Lung (tissue), 12 donors: ENCODE results near the gene ERO1B. TPM values are rescaled to one million over a fixed set of nuclear protein-coding genes. Genes with fewer than 3 reads are reported as not detected.

Experiments used
- ATAC-seq: fragments of 200-7000 bp; cut with Tn5 transposase; one replicate; pipeline ENCODE4 v1.9.1; 2020; ENCODE audit warnings: moderate number of reproducible peaks; ENCODE audit not compliant: insufficient read depth, low FRiP score
- DNase-seq, 3 donors: peaks; one replicate each; pipeline ENCODE4 v3.0.0-alpha.2; 2013 to 2017
- H3K27ac ChIP-seq, 2 donors: one replicate each; pipeline ENCODE4 v1.5.1; 2013; ENCODE audit warnings: mild to moderate bottlenecking in 2 of 2, moderate library complexity in 2 of 2, control low read depth in 1 of 2, inconsistent platforms in 1 of 2, low read depth in 1 of 2, low read length in 1 of 2
- H3K27me3 ChIP-seq, 3 donors: one replicate each; pipeline ENCODE4 v1.5.1; 2013; ENCODE audit warnings: low read length in 2 of 3; ENCODE audit not compliant: control insufficient read depth in 3 of 3, insufficient read depth in 3 of 3
- H3K36me3 ChIP-seq, 4 donors: one replicate each; pipeline ENCODE4 v1.5.1; 2013; ENCODE audit warnings: low read length in 4 of 4, mild to moderate bottlenecking in 1 of 4, moderate library complexity in 1 of 4; ENCODE audit not compliant: control insufficient read depth in 4 of 4, insufficient read depth in 4 of 4
- H3K4me1 ChIP-seq, 5 donors: one replicate each; pipeline ENCODE4 v1.5.1; 2013; ENCODE audit warnings: low read length in 5 of 5, mild to moderate bottlenecking in 2 of 5, moderate library complexity in 1 of 5; ENCODE audit not compliant: control insufficient read depth in 5 of 5, insufficient read depth in 5 of 5
- H3K4me3 ChIP-seq: one replicate; pipeline ENCODE4 v1.5.1; 2013; ENCODE audit warnings: mild to moderate bottlenecking, control low read depth, moderate library complexity
- H3K9ac ChIP-seq, 2 donors: one replicate each; pipeline ENCODE4 v1.5.1; 2013; ENCODE audit warnings: low read length in 2 of 2, control low read depth in 1 of 2; ENCODE audit not compliant: insufficient read depth in 1 of 2
- H3K9me3 ChIP-seq, 4 donors: one replicate each; pipeline ENCODE4 v1.5.1; 2013; ENCODE audit warnings: low read length in 3 of 4, mild to moderate bottlenecking in 1 of 4, moderate library complexity in 1 of 4; ENCODE audit not compliant: control insufficient read depth in 4 of 4, insufficient read depth in 3 of 4
- WGBS, 2 donors: extraction: QIAGEN DNeasy Blood & Tissue Kit; methylation state at CpG; one replicate each; pipeline ENCODE4 v1.1.7; 2013; 5-methylcytosine and 5-hydroxymethylcytosine counted together
- polyA plus RNA-seq, 2 donors: library from polyadenylated mRNA; stranded (reverse); fragments of 200-250 nt; gene quantifications; one replicate each; pipeline ENCODE4 v1.2.1, GENCODE V29; 2013
- total RNA-seq, 2 donors: library from RNA; depleted of rRNA in 1 of 2; stranded (reverse); fragments of >200 nt in 1 of 2; gene quantifications; one replicate each; pipeline ENCODE4 v1.2.1, GENCODE V29; 2014 to 2021
- TF ChIP-seq, protein P1 (sequence below): IDR thresholded peaks from 2 replicates; pipeline ENCODE4 v1.5.1; 2012; ENCODE audit warnings: mild to moderate bottlenecking; ENCODE audit errors: control extremely low read depth, extremely low read depth
- donor health status: control.
- donor health status: control.
- donor health status: Bipolar disorder and iron deficiency.
- donor health status: healthy.
- donor health status: DM: yes; HTN: yes; CAD: no.

ERO1B gene
- total and polyA plus RNA-seq, 4 donors = 2.7 to 15.3 (median 4.6) TPM

DNA sequence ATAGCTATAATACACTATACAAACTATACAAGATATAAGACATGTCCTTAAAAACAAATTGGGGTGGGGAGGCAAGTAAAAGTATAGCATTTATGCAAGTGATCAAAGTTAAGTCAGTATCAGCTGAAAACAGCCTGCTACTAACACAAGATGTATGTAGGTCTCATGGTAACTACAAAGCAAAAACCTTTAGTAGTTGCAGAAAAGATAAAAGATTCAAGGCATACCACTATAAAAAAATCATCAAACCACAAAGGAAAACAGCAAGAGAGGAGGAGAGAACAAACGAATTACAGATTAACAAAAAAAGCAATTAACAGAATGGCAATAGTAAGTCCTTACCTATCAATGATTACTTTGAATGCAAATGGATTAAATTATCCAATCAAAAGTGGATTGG is 22.7 kb downstream of the ERO1B start:
- Histone ChIP-seq H3K4me1 (peaks cover 0 to 2% (median 0%) of the 10 kb centered on the region in 5 donors), H3K27me3 (no peaks in the 10 kb centered on the region), H3K27ac (no peak overlapping the region), H3K4me3 (no peak overlapping the region), H3K9ac (no peak overlapping the region), H3K36me3 (peaks cover 0 to 9% (median 4%) of the 10 kb centered on the region in 4 donors), H3K9me3 (peaks cover 0 to 22% (median 9%) of the 10 kb centered on the region in 4 donors)
- WGBS, 2 donors = 88 to 90% methylated on average over 1 of the region's 1 CpG
- TF ChIP-seq, protein P1, sequence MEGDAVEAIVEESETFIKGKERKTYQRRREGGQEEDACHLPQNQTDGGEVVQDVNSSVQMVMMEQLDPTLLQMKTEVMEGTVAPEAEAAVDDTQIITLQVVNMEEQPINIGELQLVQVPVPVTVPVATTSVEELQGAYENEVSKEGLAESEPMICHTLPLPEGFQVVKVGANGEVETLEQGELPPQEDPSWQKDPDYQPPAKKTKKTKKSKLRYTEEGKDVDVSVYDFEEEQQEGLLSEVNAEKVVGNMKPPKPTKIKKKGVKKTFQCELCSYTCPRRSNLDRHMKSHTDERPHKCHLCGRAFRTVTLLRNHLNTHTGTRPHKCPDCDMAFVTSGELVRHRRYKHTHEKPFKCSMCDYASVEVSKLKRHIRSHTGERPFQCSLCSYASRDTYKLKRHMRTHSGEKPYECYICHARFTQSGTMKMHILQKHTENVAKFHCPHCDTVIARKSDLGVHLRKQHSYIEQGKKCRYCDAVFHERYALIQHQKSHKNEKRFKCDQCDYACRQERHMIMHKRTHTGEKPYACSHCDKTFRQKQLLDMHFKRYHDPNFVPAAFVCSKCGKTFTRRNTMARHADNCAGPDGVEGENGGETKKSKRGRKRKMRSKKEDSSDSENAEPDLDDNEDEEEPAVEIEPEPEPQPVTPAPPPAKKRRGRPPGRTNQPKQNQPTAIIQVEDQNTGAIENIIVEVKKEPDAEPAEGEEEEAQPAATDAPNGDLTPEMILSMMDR = no peak
- ATAC-seq = no peak
- DNase-seq = no peak

DNA sequence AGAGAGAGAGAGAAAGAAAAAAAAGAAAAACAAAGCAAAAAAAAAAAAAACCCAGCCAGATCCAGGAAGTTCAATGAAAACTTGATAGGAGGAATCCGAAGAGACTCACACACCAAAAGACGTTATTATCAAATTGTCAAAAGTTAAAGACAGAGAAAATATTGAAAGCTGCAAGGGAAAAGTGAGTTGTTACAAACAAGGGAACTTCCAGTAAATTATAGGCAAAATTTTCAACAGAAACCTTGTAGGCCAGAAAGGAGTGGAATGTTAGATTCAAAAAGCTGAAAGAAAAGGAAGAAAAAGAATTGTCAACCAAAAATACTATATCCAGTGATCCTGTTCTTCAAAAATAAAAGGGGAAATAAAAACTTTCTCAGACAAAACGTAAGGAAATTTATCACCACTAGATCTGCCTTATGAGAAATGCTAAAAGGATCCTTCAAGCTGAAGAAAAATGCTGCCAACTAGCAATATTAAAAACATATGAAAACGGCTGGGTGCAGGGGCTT is 23.6 kb downstream of the ERO1B start:
- Histone ChIP-seq H3K9me3 (peaks cover 0 to 22% (median 9%) of the 10 kb centered on the region in 4 donors), H3K27me3 (no peaks in the 10 kb centered on the region), H3K4me1 (peaks cover 0 to 2% (median 0%) of the 10 kb centered on the region in 5 donors), H3K36me3 (peaks cover 0 to 9% (median 4%) of the 10 kb centered on the region in 4 donors), H3K27ac (no peak overlapping the region), H3K9ac (no peak overlapping the region), H3K4me3 (no peak overlapping the region)
- DNase-seq (no peak), ATAC-seq (no peak)
- TF ChIP-seq, protein P1 = no peak
- 85 to 97% methylated on average over 4 of the region's 4 CpGs for WGBS, 2 donors

DNA sequence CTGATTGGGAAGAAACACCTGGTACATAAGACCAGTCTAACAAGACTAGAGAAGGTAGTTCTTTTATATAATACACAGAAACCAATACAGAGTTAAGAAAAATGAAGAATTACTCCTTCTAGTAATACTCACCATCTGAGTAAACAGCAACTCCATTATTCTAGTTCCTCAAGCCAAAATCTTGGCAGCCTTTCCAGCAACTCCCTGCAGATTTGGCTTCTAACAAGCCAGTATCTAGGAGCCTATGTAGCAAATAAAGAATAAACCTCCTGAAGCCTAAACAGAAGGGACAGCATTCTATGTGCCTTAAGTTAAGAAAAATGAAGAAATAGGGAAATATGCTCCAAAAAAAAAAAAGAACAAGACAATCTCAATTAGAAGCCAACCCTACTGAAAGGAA is 24.5 kb downstream of the ERO1B start:
- ATAC-seq = no peak
- H3K9me3 ChIP-seq = peaks cover 0 to 21% (median 7%) of the 10 kb centered on the region in 4 donors
- no peaks in the 10 kb centered on the region for H3K27me3 ChIP-seq
- H3K4me3 ChIP-seq = no peak overlapping the region
- H3K36me3 ChIP-seq = peaks cover 0 to 3% (median 1%) of the 10 kb centered on the region in 4 donors
- H3K27ac ChIP-seq = no peak overlapping the region
- H3K9ac ChIP-seq = no peak overlapping the region
- no peak for DNase-seq
- peaks cover 0 to 2% (median 0%) of the 10 kb centered on the region in 5 donors for H3K4me1 ChIP-seq
- TF ChIP-seq, protein P1 = no peak
